Left renal pelvis (tissue), 4 donors: ENCODE data around the gene EPM2AIP1. TPM values are rescaled to one million over a fixed set of nuclear protein-coding genes. Genes with fewer than 3 reads are reported as not detected.
"Not testable (repeated sequence)": the region's sequence is repeated elsewhere in the genome, so short reads cannot be mapped to it uniquely, and the experiment has no call there.

Source experiments
- DNase-seq, 4 donors: peaks; one replicate each; pipeline ENCODE4 v3.0.0-alpha.2; 2013; ENCODE audit warnings: low read depth in 4 of 4, low spot score in 3 of 4
- polyA plus RNA-seq, 4 donors: library from polyadenylated mRNA; unstranded; fragments of 120-200 nt; gene quantifications; one replicate each; pipeline ENCODE4 v1.2.1, GENCODE V29; 2013; ENCODE audit not compliant: insufficient read length in 4 of 4

EPM2AIP1 gene
- 10 to 100 TPM; 45.1 to 61.9 (median 53.9) TPM for polyA plus RNA-seq

DNA sequence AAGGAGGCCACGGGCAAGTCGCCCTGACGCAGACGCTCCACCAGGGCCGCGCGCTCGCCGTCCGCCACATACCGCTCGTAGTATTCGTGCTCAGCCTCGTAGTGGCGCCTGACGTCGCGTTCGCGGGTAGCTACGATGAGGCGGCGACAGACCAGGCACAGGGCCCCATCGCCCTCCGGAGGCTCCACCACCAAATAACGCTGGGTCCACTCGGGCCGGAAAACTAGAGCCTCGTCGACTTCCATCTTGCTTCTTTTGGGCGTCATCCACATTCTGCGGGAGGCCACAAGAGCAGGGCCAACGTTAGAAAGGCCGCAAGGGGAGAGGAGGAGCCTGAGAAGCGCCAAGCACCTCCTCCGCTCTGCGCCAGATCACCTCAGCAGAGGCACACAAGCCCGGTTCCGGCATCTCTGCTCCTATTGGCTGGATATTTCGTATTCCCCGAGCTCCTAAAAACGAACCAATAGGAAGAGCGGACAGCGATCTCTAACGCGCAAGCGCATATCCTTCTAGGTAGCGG is at the start of gene EPM2AIP1:
Gene EPM2AIP1 (minus strand): TSS at position 326 of the 520 bp plus-strand sequence. CDS start 54 bp downstream, at position 272.
- DNase-seq = no peak

DNA sequence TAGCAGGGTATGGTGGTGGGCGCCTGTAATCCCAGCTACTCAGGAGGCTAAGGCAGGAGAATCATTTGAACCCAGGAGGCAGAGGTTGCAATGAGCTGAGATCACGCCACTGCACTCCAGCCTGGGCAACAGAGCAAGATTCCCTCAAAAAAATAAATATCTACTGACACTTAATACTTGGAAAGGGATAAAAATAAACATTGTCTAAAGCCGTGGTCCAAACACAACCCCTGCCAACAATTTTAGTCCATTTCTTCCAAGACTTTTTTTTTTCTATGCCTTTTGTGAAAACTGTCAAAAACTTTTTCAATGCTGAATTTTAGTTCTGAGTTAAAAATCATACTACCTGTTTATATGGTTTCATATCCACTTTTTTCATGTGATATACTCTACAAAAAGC is 49.8 kb upstream of the EPM2AIP1 start:
- DNase-seq = not testable (repeated sequence)

DNA sequence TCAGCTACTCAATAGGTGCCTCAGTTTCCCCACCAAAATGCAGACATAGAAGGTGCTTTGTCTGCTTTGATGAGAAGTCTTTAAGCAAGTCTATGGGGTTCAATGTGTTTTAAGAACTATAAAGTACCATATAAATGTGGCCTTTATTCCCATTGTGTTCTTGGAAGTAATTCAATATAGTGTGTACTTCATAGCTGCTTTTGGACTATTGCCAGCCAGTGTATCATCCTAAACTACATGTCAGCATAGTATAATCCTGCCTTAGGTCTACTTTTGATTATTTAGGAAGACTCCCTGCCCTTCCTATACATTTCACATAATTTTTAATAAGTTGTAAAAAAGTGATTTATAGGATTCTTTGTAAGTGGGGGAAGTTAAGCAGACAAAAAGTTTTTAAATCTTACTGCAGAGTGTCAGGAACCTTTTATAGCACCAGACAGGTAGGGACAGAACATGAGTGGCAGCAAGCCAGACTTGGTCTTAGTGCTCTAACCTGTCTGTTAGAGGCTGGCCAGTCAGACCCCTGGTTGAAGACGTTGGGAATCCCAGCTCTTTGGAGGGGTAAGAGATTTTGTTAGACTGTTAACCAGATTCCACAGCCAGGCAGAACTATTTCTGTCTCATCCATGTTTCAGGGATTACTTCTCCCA is 48.7 kb upstream of the EPM2AIP1 start:
- DNase-seq = no peak

DNA sequence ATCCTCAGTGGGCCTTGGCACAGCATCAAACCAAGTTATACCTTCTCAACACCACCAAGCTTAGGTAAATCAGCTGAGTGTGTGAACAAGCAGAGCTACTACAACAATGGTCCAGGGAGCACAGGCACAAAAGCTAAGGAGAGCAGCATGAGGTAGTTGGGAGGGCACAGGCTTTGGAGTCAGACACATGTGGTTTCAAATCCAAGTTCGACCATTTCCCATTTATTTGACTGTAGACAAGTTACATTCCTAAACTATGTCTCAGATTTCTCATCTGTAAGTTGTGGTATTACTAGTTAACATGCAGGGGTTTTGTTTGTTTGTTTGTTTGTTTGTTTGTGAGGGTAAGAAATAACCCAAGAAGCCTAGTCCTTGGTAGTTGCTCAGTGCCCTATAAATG is 47.3 kb upstream of the EPM2AIP1 start:
- DNase-seq = no peak

DNA sequence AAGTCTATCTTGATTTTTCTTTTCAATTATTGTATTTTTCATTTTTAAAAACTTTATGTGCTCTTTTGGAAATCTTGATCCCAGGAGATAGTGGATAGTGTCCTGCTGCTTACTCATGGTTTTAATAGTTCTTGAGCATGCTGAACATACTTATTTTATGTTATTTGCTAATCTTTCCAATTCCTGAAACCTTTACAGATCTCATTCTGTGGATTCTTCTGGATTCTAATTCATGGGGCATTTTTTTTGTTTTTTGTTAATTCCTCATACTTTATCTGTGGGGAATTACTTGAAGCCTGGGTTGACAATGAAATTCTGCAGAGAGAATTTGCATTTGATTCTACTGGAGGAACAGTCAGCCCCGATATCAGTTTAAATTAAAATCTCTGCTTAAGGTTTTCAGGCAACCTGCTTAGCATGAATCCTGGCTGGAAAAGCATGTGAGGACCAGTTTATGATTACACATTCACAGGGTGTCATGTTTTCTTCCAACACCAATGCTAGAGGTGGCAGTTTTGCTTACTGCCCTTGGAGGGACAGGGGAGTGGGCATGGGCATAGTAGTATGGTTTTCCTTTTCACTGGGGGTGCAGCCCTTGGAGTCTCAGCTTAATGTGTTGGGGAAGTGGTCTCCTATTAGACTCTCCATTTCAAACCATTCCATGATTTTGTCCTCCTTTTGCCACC is 46.4 kb upstream of the EPM2AIP1 start:
- DNase-seq = no peak

DNA sequence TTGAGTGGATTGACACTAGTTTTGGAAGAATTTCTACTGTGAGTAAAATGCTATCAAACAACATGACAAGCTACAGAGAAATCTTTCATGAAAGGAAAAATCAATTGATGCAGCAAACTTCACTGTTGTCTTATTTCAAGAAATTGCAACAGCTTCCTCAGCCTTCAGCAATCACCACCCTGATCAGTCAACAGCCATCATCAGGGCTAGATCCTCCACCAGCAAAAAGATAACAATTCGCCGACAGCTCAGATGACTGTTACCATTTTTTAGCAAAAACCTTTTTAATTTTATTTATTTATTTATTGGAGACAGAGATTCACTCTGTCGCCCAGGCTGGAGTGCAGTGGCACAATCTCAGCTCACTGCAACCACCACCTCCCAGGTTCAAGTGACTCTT is 44.4 kb upstream of the EPM2AIP1 start:
- DNase-seq = no peak

DNA sequence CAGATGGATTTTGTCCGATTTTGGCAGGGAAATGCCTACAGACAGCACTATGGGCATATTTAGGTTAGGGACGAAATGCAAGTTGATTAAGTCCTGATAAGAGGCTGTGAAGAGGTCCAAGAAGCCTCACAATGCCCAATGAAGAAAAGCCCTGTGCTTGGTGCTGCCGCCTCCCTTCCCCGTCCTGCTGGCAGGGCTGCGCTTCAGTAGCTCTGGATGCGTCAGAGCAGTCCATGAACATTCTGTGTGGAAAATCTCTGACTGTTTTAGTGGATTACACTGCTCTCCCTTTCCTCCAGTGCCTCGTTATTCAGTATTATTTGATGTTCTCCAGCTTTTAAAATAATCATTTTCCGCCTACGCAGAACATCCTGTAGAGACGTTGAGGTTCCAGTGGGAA is 40.0 kb upstream of the EPM2AIP1 start:
- no peak for DNase-seq

DNA sequence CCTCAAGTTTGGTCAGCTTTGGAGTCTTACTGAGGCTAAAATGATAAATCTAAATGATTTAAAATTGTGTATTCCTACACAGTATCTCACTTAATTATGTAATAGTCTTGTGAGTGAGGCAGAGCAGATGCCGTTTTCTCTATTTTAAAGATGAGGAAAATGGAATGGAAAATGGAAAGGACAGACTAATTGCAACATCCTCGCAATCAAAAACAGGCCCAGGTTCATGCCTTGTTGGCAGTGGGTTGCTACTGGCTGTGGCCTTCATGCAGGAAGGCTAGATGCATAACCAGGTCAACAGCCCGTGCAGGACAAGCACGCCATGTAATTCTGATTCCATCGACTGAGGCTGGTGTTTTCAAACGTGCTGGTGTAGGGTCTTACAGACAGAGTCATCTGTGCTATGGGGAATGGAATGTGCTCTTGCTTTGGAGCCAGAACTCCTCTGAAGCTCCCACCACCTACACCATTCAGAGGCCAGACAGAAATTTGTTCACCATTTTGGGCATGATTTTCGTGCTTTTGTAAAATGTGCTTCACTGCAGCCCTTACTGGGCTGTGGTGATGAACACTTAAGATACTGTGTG is 38.3 kb upstream of the EPM2AIP1 start:
- no peak for DNase-seq

DNA sequence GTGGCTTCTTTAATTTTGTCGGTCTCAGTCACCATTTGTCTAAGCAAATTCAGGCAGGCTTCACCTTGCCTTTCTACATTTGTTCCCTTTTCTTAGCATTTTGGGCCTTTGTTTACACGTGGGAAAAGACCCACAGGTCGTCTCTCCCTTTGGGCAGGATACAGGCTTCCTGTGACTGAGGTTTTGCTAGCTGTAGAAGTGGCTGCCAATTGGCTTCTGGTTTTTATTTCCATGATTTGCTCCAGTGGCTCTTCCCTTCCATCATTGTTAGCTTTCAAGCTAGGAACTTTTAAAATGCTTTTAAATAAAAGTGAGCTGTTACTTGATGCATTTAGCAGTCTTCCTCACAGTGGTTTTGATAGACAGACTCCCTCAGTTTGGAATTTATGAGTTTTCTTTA is 37.7 kb upstream of the EPM2AIP1 start:
- DNase-seq = no peak

DNA sequence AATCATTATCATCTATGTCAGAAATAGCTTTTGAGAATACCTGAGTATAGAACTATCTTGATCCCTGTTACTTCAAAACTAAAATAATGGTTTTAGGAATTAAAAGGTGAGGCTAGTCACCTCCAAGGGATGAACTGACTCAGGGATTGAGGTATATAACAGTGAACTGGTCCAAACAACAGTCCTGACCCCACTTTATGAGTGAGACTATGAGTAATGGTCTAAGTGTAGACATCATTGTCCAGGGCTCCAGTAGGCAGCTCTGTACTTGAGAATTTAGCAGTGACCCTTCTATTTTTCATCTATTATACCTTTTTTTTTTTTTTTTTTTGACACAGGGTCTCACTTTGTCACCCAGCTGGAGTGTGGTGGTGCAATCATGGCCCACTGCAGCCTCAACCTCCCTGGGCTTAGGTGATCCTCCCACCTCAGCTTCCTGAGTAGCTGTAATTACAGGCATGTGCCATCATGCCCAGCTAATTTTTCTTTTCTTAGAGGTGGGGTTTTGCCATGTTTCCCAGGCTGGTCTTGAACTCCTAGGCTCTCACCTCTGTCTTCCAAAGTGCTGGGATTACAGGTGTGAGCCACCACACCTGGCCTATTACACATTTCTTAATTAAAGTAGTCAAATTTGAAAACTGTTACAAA is 36.7 kb upstream of the EPM2AIP1 start:
- no peak for DNase-seq

DNA sequence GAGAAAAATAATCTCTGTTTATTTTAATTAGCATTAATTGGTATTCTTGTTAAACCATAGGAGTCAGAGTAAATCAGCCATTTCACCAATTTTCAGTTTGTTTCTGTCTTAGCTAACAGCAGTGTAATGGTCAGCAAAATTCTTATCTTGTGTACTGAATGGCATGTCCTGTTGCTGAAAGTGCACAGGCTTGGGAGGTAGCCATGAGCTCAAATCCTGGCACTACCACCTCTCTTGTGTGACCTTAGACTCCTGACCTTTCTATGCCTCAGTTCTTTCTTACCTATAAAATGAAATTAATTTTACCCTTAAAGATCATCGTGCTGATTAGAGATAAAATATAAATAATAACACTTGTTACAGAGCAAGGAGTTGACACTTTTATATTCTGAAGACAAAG is 36.2 kb upstream of the EPM2AIP1 start:
- no peak for DNase-seq

DNA sequence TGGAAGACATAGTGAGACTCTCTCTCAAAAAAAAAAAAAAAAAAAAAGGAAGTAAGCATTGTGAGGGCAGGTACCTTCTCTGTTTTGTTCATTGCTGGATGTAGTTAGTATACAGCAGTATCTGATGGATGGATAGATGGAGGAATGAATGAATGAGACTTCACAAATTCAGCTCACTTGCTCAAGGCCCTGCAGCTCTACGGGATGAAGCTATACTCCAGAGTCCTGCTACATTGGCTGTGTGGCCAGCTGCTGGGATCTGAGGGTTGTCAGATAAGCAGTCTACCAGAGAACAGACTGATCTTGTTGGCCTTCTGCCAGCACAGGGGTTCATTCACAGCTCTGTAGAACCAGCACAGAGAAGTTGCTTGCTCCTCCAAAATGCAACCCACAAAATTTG is 35.4 kb upstream of the EPM2AIP1 start:
- DNase-seq = no peak

DNA sequence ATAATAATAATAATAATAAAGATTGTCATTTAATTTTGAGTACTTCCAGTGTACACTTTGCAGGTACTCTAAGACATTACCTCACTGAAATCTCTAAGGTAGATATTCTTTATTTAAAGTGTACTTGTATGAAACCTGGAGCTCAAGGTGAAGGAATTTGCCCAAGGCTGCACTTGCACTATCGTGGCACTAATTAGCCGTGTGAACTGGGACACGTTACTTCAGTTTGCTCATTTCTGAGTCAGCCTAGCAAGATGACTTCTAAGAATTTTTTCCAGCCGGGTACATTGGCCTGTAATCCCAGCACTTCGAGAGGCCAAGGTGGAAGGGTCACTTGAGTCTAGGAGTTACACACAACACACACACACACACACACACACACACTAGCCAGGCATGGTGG is 33.9 kb upstream of the EPM2AIP1 start:
- no peak for DNase-seq

DNA sequence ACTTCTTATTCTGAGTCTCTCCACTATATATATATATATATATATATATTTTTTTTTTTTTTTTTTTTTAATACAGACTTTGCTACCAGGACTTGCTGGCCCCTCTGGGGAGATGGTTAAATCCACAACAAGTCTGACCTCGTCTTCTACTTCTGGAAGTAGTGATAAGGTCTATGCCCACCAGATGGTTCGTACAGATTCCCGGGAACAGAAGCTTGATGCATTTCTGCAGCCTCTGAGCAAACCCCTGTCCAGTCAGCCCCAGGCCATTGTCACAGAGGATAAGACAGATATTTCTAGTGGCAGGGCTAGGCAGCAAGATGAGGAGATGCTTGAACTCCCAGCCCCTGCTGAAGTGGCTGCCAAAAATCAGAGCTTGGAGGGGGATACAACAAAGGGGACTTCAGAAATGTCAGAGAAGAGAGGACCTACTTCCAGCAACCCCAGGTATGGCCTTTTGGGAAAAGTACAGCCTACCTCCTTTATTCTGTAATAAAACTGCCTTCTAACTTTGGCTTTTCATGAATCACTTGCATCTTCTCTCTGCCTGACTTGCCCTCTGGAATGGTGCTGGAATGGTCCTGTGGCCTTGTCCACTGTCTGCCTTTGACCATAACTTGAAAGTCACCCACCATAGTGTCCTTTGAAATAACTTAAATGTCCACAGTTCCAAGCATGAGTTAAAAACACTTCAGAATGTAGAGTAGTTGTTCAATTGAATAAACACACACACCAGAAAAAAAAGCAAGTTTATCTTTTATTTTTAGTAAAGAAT is 32.8 kb upstream of the EPM2AIP1 start:
- no peak for DNase-seq

DNA sequence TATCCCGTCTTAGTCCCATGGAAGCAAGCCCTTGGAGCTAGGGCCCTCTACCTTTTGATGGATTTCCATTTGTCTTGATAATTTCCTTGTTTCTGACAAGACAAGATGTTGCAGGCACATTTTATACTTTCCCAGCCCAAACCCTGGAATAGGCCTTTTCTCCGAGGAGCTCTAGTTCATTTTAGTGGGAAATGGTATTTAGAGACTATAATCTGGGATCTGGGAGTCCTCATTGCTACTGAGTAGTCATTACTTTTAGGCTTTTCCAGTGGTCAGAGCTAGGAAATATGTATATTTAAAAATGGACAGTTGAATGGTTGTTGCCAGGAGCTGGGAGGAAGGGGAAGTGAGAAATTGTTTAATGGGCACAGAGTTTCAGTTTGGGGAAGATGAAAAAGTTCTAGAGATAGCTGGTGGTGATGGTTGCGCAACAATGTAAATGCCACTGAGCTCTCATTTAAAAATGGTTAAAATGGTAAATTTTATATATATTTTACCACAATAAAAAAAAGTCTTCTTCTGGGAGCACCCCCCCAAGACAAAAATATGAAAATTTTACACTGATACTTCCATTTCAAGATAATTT is 32.0 kb upstream of the EPM2AIP1 start:
- no peak for DNase-seq

DNA sequence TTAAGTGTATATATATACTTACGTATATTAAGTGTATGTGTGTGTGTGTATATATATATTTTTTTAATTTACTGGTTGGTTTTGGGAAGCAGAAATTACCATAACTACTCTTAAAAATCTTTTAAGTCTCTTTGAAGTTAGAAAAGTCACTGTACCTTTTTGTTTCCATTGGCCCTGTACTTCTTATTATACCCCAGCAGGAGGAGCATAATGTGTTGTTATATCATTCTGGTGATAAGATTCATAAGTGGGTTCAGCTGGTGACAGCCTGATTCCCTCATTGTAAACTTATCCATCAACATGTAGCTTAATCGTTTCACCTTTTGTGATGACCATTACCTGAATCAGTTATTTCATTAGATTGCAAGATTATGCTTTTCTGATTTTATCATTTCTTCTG is 31.2 kb upstream of the EPM2AIP1 start:
- no peak for DNase-seq

DNA sequence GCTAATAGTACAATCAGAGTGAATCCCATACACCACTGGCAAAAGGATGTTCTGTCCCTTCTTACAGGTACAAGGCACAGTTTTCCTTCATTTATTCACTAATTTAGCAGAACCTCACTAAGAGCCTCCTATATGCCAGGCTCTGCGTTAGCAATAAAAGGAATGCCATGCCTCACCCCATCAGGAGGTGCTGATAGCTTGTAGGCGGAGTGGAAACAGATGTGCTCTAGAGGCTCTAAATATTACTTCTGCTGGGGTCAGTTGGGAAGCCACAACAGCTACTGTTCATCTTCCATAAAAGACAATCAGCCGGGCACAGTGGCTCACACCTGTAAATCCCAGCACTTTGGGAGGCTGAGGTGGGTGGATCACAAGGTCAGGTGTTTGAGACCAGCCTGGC is 24.8 kb upstream of the EPM2AIP1 start:
- no peak for DNase-seq

DNA sequence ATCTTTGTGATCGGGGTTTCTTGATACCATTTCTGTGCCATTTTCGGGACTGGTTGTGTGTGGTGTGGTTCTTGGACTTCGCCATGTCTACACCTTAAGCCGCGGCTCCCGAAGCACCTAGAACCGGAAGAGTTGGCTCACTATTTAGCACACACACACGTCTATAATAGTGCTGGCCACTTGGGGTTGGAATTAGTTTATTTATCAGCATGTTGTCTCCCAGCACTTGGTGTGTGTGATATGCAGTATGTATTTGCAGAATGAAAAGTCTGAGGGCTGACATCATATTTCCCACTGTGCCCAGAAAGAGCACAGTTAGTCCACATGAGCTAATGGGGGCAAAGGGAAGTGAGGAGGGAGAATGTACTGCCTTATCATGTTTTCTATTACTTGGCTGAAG is 24.0 kb upstream of the EPM2AIP1 start:
- no peak for DNase-seq

DNA sequence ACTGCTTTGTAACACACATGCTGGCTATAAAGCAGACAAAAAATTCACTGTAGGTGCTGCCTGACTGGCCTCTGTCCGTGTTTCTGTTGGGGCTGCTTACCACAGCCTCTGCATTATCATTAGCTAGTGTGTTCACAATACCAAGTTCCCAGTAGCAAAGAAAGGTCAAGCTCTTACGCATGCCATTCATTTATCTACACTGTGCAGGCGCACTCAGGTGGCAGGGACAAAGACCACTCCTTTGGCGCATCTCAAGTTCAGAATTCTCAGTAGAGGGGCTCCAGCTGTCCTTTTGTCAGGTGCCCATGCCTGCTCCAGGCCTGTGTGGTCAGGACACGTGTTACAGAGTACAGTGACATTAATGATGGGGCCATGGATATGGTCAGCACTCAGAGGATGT is 22.7 kb upstream of the EPM2AIP1 start:
- no peak for DNase-seq

DNA sequence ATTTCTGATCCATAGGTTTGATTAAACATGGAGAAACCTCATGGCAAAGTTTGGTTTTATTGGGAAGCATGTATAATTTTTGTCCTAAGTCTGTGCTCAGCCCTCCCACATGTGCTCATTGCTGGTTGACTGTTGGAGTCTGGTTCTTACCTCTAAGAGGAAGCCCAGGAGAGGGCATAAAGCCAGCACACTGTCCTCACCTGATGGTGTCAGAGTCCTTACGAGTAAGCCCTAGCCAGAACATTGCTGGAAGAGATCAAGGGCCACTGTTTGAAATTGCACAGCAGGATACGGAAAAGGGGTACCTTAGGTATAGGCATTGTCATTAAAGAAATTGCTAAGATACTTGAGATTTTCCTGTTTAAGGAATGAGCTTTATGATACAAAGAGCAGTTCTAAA is 21.7 kb upstream of the EPM2AIP1 start:
- no peak for DNase-seq
